GM12878 (cell line): ENCODE results near the gene LHFPL3. TPM values are rescaled to one million over a fixed set of nuclear protein-coding genes. Genes with fewer than 3 reads are reported as not detected.

ENCODE experiments used
- ATAC-seq: fragments of 200-7000 bp; cut with Tn5 transposase; 3 replicates; pipeline ENCODE4 v1.9.1; 2020; ENCODE audit warnings: mild to moderate bottlenecking, moderate library complexity
- BruUV-seq: library from RNA; stranded (reverse); fragments of 400-500 nt; replicated peaks from 2 replicates; lab custom pipeline; 2021; lab: Mats Ljungman, UMichigan
- CTCF ChIA-PET: fragments of 300-600 bp; sonication (Branson Sonifier 250); formaldehyde crosslinking; extraction: SDS; loops from one replicate; lab custom pipeline; 2021; ENCODE audit warnings: inconsistent platforms; lab: Yijun Ruan, JAX
- POLR2A ChIA-PET: fragments of 350-600 bp; formaldehyde crosslinking; extraction: SDS; loops from one replicate; lab custom pipeline; 2021; ENCODE audit warnings: inconsistent platforms; lab: Charles Lee
- RAD21 ChIA-PET: fragments of 300-600 bp; sonication (Branson Sonifier 250); formaldehyde crosslinking; loops from one replicate; lab custom pipeline; 2023; ENCODE audit warnings: antibody characterized with exemption; ENCODE audit not compliant: unreplicated experiment; lab: Charles Lee
- SMC1A ChIA-PET: fragments of 300-600 bp; sonication (Branson Sonifier 250); formaldehyde crosslinking; loops from one replicate; lab custom pipeline; 2023; ENCODE audit not compliant: unreplicated experiment, uncharacterized antibody; lab: Charles Lee
- DNase-seq: peaks from one replicate; pipeline ENCODE4 v3.0.0-alpha.2; 2011; ENCODE audit warnings: low read depth, low spot score
- FAIRE-seq: peaks from 3 replicates; lab custom pipeline; 2011; peaks lifted over from hg19 to GRCh38; lab: Jason Lieb, UNC
- H2AFZ ChIP-seq: 2 replicates; pipeline ENCODE4 v1.6.0; 2011; ENCODE audit warnings: low read depth, low read length, control low read depth; ENCODE audit not compliant: control insufficient read depth
- H3K27ac ChIP-seq: 2 replicates; pipeline ENCODE4 v1.5.1; 2011; ENCODE audit warnings: control low read depth; ENCODE audit not compliant: control insufficient read depth, insufficient read depth
- H3K27me3 ChIP-seq, 2 experiments: replicated peaks in 1 of 2; 2 replicates each; pipeline versions ENCODE4 v1.6.0 to v1.6.1; 2011; ENCODE audit warnings: low read length in 1 of 2; ENCODE audit not compliant: control insufficient read depth in 2 of 2, insufficient read depth in 2 of 2
- H3K36me3 ChIP-seq, 2 experiments: 2 replicates each; pipeline ENCODE4 v1.5.1; 2011; ENCODE audit warnings: low read length in 1 of 2; ENCODE audit not compliant: control insufficient read depth in 2 of 2, insufficient read depth in 2 of 2
- H3K4me1 ChIP-seq: 2 replicates; pipeline ENCODE4 v1.6.1; 2011; ENCODE audit warnings: mild to moderate bottlenecking, low read length, moderate library complexity, mixed read lengths; ENCODE audit not compliant: control insufficient read depth, insufficient read depth
- H3K4me2 ChIP-seq: 2 replicates; pipeline ENCODE4 v1.6.0; 2011; ENCODE audit warnings: control low read depth; ENCODE audit not compliant: control insufficient read depth, insufficient read depth
- H3K4me3 ChIP-seq: fragments of 200-600 bp; sonication (generic); 2 replicates; pipeline ENCODE4 v1.5.1; 2016
- H3K79me2 ChIP-seq: 2 replicates; pipeline ENCODE4 v1.6.0; 2011; ENCODE audit warnings: low read length; ENCODE audit not compliant: control insufficient read depth, insufficient read depth
- H3K9ac ChIP-seq: 2 replicates; pipeline ENCODE4 v1.8.0; 2011; ENCODE audit warnings: low read length, control low read depth, mixed read lengths; ENCODE audit not compliant: control insufficient read depth, insufficient read depth
- H3K9me3 ChIP-seq: replicated peaks from 3 replicates; pipeline ENCODE4 v1.5.1; 2011; ENCODE audit warnings: mild to moderate bottlenecking, low read length; ENCODE audit not compliant: control insufficient read depth, insufficient read depth
- H4K20me1 ChIP-seq: 2 replicates; pipeline ENCODE4 v1.6.0; 2011; ENCODE audit not compliant: control insufficient read depth, insufficient read depth
- MTA2 ChIP-seq: fragments of 450-650 bp; IDR thresholded peaks from 2 replicates; pipeline ENCODE4 v1.6.1; 2016; ENCODE audit warnings: low read depth, mild to moderate bottlenecking, moderate library complexity
- NR2C2 ChIP-seq: IDR thresholded peaks from 2 replicates; pipeline ENCODE4 v1.6.1; 2011; ENCODE audit warnings: borderline replicate concordance, low read depth; ENCODE audit not compliant: control insufficient read depth, insufficient read length
- PAX5 ChIP-seq: IDR thresholded peaks from 2 replicates; pipeline ENCODE4 v1.6.1; 2011; ENCODE audit warnings: low read depth, low read length, borderline replicate concordance
- POLR2AphosphoS5 ChIP-seq: IDR thresholded peaks from 2 replicates; pipeline ENCODE4 v1.6.1; 2011; ENCODE audit warnings: mild to moderate bottlenecking, low read length, inconsistent platforms
- USF1 ChIP-seq: IDR thresholded peaks from 2 replicates; pipeline ENCODE4 v1.6.1; 2011; ENCODE audit warnings: borderline replicate concordance, low read depth, mild to moderate bottlenecking, moderate library complexity, mixed read lengths, low read length; ENCODE audit not compliant: insufficient read depth; ENCODE audit errors: extremely low read length
- YBX1 ChIP-seq: fragments of 450-650 bp; IDR thresholded peaks from 2 replicates; pipeline ENCODE4 v1.6.1; 2016; ENCODE audit warnings: antibody characterized with exemption
- ZBED1 ChIP-seq: IDR thresholded peaks from 2 replicates; pipeline ENCODE4 v1.6.1; 2016; ENCODE audit warnings: borderline replicate concordance
- WGBS: methylation state at CpG from one replicate; pipeline ENCODE4 v1.1.6; 2016; ENCODE audit warnings: low lambda C conversion rate; ENCODE audit not compliant: insufficient replicate concordance, insufficient coverage; ENCODE audit errors: missing lambda C conversion rate; 5-methylcytosine and 5-hydroxymethylcytosine counted together
- in situ Hi-C: fragments of 300-500 bp; cut with MboI; formaldehyde crosslinking; loops from 9 replicates; pipeline ENCODE4 v1.14.3; 2018; ENCODE audit warnings: mixed read lengths
- intact Hi-C: fragments of 100-400 bp; cut with micrococcal nuclease; formaldehyde crosslinking; loops from one replicate; pipeline ENCODE4 v1.14.2; 2022; ENCODE audit not compliant: unreplicated experiment
- polyA plus RNA-seq, 11 experiments: library from polyadenylated mRNA; depleted of rRNA in 4 of 11; unstranded in 6 of 11; stranded (reverse) in 5 of 11; fragments of >200 nt; fragmentation: Nextera tagmentation in 4 of 11; fragmentation: Illumina TruSeq in 1 of 11; extraction: Ambion mirVana in 4 of 11; extraction: Trizol in 1 of 11; gene quantifications; 1 replicate in 1 of 11; 2 replicates in 10 of 11; pipeline versions ENCODE4 v1.2.1 to v1.2.3, GENCODE V29; 2011 to 2016; ENCODE audit warnings: inconsistent platforms in 2 of 11, missing spikeins in 2 of 11, low read depth in 1 of 11
- total RNA-seq, 4 experiments: library from RNA; depleted of rRNA in 3 of 4; stranded (reverse); fragments of >200 nt in 3 of 4; fragmentation: Illumina TruSeq in 1 of 4; extraction: Trizol in 1 of 4; gene quantifications; 2 replicates each; pipeline versions ENCODE4 v1.2.1 to v1.2.3, GENCODE V29; 2013 to 2021

The LHFPL3 gene
- total and polyA plus RNA-seq, 10 of the 15 experiments (the other 5 are each of a cell fraction or from before 2014, with no cell fraction given), result 0.09 TPM; not detected in 9

- TF ChIP-seq PAX5 (no peak), ZBED1 (no peak), NR2C2 (no peak), MTA2 (no peak), USF1 (no peak)
- TF ChIP-seq, all 136 proteins: peak for 0
- Histone ChIP-seq H3K27ac (no peak overlapping the region), H3K9ac (no peak overlapping the region), H3K4me2 (no peak overlapping the region), H3K27me3 (no peaks in the 10 kb centered on the region), H3K9me3 (no peaks in the 10 kb centered on the region), H4K20me1 (no peaks in the 10 kb centered on the region), H3K36me3 (no peaks in the 10 kb centered on the region), H2AFZ (no peak overlapping the region), H3K4me3 (no peak overlapping the region), H3K79me2 (no peaks in the 10 kb centered on the region), H3K4me1 (no peaks in the 10 kb centered on the region)
- ATAC-seq (no peak), FAIRE-seq (no peak), DNase-seq (no peak)
- ChIA-PET SMC1A (no interaction called here), RAD21 (no interaction called here), POLR2A (no interaction called here), CTCF (interaction anchor here (1.2 kb wide), 1 partner anchor 97 kb away, joined by 3 read pairs; no protein-coding TSS in a partner anchor)
- in situ Hi-C loops, result no loop called here
- no TSS peak for BruUV-seq
- intact Hi-C loops, result no loop called here
- WGBS, result 32% methylated on average over 9 of the region's 10 CpGs
These were observed 492.6 kb downstream of the LHFPL3 start for GRCh38 chr7:104820836-104821535.

GRCh38 chr7:104823177-104823576 is 494.8 kb downstream of the LHFPL3 start:
- Histone ChIP-seq H4K20me1 (no peaks in the 10 kb centered on the region), H3K4me2 (no peak overlapping the region), H3K27me3 (no peaks in the 10 kb centered on the region), H2AFZ (no peak overlapping the region), H3K9ac (no peak overlapping the region), H3K36me3 (no peaks in the 10 kb centered on the region), H3K4me1 (no peaks in the 10 kb centered on the region), H3K27ac (no peak overlapping the region), H3K4me3 (no peak overlapping the region), H3K9me3 (no peaks in the 10 kb centered on the region), H3K79me2 (no peaks in the 10 kb centered on the region)
- intact Hi-C loops, result no loop called here
- ChIA-PET POLR2A (no interaction called here), SMC1A (interaction anchor here (1.1 to 1.6 kb wide), 3 partner anchors 9 to 178 kb away, joined by 3 to 5 read pairs (median 4); no protein-coding TSS in a partner anchor), CTCF (interaction anchor here (0.6 to 1.8 kb wide), 3 partner anchors 25 to 664 kb away, joined by 4 to 5 read pairs (median 5); no protein-coding TSS in a partner anchor), RAD21 (no interaction called here)
- in situ Hi-C loops, result no loop called here
- FAIRE-seq (no peak), ATAC-seq (no peak), DNase-seq (no peak)
- no TSS peak for BruUV-seq
- no peak for TF ChIP-seq POLR2AphosphoS5
- TF ChIP-seq YBX1, result no peak
- 77% methylated on average over 2 of the region's 2 CpGs for WGBS
